ENCODE measurements around the gene NCK2. TPM values are rescaled to one million over a fixed set of nuclear protein-coding genes. Genes with fewer than 3 reads are reported as not detected.

Gene NCK2
- total and polyA plus RNA-seq, 2 of the 13 experiments (the other 11 are each of a cell fraction or from before 2014, with no cell fraction given), result 14.8 to 23.5 TPM

DNA sequence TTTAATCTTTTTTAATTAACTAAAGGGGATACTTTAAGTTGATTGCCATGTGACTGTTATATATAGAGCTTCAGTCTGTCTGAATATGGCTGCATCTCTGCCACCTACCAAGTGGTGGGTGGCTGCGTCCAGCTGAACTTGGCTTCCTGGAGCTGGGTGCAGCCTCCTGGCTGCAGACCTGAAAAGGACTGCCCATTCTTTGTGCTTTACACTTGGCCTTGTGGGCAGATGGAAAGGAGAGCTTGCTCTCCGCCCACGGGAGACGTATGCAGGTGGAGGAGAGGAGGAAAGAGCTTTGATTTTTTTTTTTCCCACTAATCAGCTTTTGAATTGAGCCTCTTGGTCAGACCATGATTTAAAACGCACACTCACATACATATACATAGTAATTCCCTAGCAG is 34.7 kb downstream of the NCK2 start:
- Histone ChIP-seq H3K4me1 (ENCODE audit: insufficient read depth, low read length) (peaks cover 15% of the 10 kb centered on the region), H4K20me1 (ENCODE audit: insufficient read depth, low read length) (no peaks in the 10 kb centered on the region; the same call in 1 of the 2 replicates), H3K36me3 (replicated peaks in 1 of 2; ENCODE audit: control insufficient read depth in 1 of 2, insufficient read depth in 2 of 2, low read length in 2 of 2) (0 out of 5 replicates have a peak, but pooled peaks cover 2% of the 10 kb centered on the region in 2 experiments), H3K9me3 (ENCODE audit: low read length) (no peaks in the 10 kb centered on the region), H3K79me2 (ENCODE audit: insufficient read depth, low read length) (peaks cover 8% of the 10 kb centered on the region), H3K4me3 (replicated peaks in 1 of 3; ENCODE audit: insufficient read depth in 1 of 3, low read depth in 2 of 3, low read length in 3 of 3) (no peak overlapping the region), H3K9ac (ENCODE audit: insufficient read depth, low read depth, low read length) (no peak overlapping the region), H2AFZ (ENCODE audit: low read length) (no peak overlapping the region), H3K27ac (ENCODE audit: extremely low read length, insufficient read depth, low read length) (no peak overlapping the region), H3K27me3 (ENCODE audit: control insufficient read depth in 1 of 2, insufficient read depth in 2 of 2, low read length in 2 of 2) (no peaks in the 10 kb centered on the region), H3K4me2 (ENCODE audit: low read depth, low read length) (no peak overlapping the region)
- intact Hi-C loops (cut with micrococcal nuclease; ENCODE audit: unreplicated experiment), result no loop called here
- ATAC-seq (no peak), FAIRE-seq (no peak), DNase-seq (ENCODE audit: low spot score) (no peak)
- BruUV-seq (replicated peaks), result no TSS peak
- WGBS (ENCODE audit: low lambda C conversion rate), result 98% methylated on average over 5 of the region's 5 CpGs
- in situ Hi-C loops (cut with HindIII; ENCODE audit: extremely low pct_ligation_motif_present, low pct_unique_long_range_greater_than_20kb), result no loop called here
- CTCF ChIA-PET (ENCODE audit: low intra/inter-chr PET ratio, low total read pairs), result no interaction called here
- POLR2A ChIA-PET, result no interaction called here
- TF ChIP-seq, protein P1, sequence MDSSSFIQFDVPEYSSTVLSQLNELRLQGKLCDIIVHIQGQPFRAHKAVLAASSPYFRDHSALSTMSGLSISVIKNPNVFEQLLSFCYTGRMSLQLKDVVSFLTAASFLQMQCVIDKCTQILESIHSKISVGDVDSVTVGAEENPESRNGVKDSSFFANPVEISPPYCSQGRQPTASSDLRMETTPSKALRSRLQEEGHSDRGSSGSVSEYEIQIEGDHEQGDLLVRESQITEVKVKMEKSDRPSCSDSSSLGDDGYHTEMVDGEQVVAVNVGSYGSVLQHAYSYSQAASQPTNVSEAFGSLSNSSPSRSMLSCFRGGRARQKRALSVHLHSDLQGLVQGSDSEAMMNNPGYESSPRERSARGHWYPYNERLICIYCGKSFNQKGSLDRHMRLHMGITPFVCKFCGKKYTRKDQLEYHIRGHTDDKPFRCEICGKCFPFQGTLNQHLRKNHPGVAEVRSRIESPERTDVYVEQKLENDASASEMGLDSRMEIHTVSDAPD (CRISPR knock-in tag; IDR thresholded peaks at IDR 0.05), result no peak
- TF ChIP-seq CHCHD3 (CRISPR knock-in tag; IDR thresholded peaks at IDR 0.05) (no peak), MAZ (IDR thresholded peaks at IDR 0.05; ENCODE audit: borderline replicate concordance, low read depth, low read length) (no peak), MAZ (CRISPR knock-in tag; IDR thresholded peaks at IDR 0.05; ENCODE audit: low read depth) (no peak), ZNF746 (CRISPR knock-in tag; IDR thresholded peaks at IDR 0.05) (no peak), SPEN (CRISPR knock-in tag; IDR thresholded peaks at IDR 0.05; ENCODE audit: low read depth) (no peak), KLF16 (CRISPR knock-in tag; IDR thresholded peaks at IDR 0.05) (no peak), MIER3 (CRISPR knock-in tag; IDR thresholded peaks at IDR 0.05; ENCODE audit: borderline replicate concordance) (no peak)
- TF ChIP-seq, protein P2, sequence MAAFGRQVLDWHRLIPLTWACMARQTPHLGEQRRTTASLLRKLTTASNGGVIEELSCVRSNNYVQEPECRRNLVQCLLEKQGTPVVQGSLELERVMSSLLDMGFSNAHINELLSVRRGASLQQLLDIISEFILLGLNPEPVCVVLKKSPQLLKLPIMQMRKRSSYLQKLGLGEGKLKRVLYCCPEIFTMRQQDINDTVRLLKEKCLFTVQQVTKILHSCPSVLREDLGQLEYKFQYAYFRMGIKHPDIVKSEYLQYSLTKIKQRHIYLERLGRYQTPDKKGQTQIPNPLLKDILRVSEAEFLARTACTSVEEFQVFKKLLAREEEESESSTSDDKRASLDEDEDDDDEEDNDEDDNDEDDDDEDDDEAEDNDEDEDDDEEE (CRISPR knock-in tag; IDR thresholded peaks at IDR 0.05), result no peak
- TF ChIP-seq, protein P3, sequence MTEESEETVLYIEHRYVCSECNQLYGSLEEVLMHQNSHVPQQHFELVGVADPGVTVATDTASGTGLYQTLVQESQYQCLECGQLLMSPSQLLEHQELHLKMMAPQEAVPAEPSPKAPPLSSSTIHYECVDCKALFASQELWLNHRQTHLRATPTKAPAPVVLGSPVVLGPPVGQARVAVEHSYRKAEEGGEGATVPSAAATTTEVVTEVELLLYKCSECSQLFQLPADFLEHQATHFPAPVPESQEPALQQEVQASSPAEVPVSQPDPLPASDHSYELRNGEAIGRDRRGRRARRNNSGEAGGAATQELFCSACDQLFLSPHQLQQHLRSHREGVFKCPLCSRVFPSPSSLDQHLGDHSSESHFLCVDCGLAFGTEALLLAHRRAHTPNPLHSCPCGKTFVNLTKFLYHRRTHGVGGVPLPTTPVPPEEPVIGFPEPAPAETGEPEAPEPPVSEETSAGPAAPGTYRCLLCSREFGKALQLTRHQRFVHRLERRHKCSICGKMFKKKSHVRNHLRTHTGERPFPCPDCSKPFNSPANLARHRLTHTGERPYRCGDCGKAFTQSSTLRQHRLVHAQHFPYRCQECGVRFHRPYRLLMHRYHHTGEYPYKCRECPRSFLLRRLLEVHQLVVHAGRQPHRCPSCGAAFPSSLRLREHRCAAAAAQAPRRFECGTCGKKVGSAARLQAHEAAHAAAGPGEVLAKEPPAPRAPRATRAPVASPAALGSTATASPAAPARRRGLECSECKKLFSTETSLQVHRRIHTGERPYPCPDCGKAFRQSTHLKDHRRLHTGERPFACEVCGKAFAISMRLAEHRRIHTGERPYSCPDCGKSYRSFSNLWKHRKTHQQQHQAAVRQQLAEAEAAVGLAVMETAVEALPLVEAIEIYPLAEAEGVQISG (CRISPR knock-in tag; IDR thresholded peaks at IDR 0.05), result no peak
- TF ChIP-seq, protein P4, sequence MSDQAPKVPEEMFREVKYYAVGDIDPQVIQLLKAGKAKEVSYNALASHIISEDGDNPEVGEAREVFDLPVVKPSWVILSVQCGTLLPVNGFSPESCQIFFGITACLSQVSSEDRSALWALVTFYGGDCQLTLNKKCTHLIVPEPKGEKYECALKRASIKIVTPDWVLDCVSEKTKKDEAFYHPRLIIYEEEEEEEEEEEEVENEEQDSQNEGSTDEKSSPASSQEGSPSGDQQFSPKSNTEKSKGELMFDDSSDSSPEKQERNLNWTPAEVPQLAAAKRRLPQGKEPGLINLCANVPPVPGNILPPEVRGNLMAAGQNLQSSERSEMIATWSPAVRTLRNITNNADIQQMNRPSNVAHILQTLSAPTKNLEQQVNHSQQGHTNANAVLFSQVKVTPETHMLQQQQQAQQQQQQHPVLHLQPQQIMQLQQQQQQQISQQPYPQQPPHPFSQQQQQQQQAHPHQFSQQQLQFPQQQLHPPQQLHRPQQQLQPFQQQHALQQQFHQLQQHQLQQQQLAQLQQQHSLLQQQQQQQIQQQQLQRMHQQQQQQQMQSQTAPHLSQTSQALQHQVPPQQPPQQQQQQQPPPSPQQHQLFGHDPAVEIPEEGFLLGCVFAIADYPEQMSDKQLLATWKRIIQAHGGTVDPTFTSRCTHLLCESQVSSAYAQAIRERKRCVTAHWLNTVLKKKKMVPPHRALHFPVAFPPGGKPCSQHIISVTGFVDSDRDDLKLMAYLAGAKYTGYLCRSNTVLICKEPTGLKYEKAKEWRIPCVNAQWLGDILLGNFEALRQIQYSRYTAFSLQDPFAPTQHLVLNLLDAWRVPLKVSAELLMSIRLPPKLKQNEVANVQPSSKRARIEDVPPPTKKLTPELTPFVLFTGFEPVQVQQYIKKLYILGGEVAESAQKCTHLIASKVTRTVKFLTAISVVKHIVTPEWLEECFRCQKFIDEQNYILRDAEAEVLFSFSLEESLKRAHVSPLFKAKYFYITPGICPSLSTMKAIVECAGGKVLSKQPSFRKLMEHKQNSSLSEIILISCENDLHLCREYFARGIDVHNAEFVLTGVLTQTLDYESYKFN (CRISPR knock-in tag; conservative IDR thresholded peaks at IDR 0.05), result no peak
- TF ChIP-seq, protein P5, sequence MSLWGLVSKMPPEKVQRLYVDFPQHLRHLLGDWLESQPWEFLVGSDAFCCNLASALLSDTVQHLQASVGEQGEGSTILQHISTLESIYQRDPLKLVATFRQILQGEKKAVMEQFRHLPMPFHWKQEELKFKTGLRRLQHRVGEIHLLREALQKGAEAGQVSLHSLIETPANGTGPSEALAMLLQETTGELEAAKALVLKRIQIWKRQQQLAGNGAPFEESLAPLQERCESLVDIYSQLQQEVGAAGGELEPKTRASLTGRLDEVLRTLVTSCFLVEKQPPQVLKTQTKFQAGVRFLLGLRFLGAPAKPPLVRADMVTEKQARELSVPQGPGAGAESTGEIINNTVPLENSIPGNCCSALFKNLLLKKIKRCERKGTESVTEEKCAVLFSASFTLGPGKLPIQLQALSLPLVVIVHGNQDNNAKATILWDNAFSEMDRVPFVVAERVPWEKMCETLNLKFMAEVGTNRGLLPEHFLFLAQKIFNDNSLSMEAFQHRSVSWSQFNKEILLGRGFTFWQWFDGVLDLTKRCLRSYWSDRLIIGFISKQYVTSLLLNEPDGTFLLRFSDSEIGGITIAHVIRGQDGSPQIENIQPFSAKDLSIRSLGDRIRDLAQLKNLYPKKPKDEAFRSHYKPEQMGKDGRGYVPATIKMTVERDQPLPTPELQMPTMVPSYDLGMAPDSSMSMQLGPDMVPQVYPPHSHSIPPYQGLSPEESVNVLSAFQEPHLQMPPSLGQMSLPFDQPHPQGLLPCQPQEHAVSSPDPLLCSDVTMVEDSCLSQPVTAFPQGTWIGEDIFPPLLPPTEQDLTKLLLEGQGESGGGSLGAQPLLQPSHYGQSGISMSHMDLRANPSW (CRISPR knock-in tag; IDR thresholded peaks at IDR 0.05; ENCODE audit: borderline replicate concordance), result no peak

Data from HepG2 (cell line).